Hepatocyte (in vitro differentiated cells): ENCODE measurements around the gene C1orf116.

Experiments used
- CTCF ChIP-seq: fragments of 200-600 bp; sonication (generic); IDR thresholded peaks from 2 replicates; pipeline ENCODE4 v1.5.1; 2016; ENCODE audit warnings: antibody characterized with exemption, mild to moderate bottlenecking; ENCODE audit not compliant: poor library complexity
- EZH2 ChIP-seq: fragments of 200-600 bp; sonication (generic); IDR thresholded peaks from 2 replicates; pipeline ENCODE4 v1.6.1; 2016; ENCODE audit warnings: antibody characterized with exemption, mild to moderate bottlenecking, borderline replicate concordance
- EZH2phosphoT487 ChIP-seq: fragments of 200-600 bp; sonication (generic); IDR thresholded peaks from one replicate; pipeline ENCODE4 v1.6.1; 2018; ENCODE audit warnings: antibody characterized with exemption, mild to moderate bottlenecking, low read depth, moderate library complexity; ENCODE audit not compliant: unreplicated experiment, severe bottlenecking

GRCh38 chr1:207027921-207028320 lies 4.6 kb downstream of the C1orf116 start:
- TF ChIP-seq CTCF = no peak
- TF ChIP-seq EZH2phosphoT487 = no peak
- no peak for TF ChIP-seq EZH2
